SK-N-SH treated with all-trans-retinoic acid at 6 μM for 48 hours (cell line): Measurements from ENCODE around the gene ABCC3.

ENCODE experiments used
- ARNTL ChIP-seq: fragments of 450-650 bp; formaldehyde crosslinking; IDR thresholded peaks from 2 replicates; pipeline ENCODE4 v1.5.0; 2020; ENCODE audit warnings: low read depth, mild to moderate bottlenecking, moderate library complexity, borderline replicate concordance
- CREB5 ChIP-seq: fragments of 250-450 bp; sonication (Bioruptor Pico); IDR thresholded peaks from 2 replicates; pipeline ENCODE4 v1.5.1; 2020; ENCODE audit warnings: low read depth, mild to moderate bottlenecking, moderate library complexity
- CSRNP3 ChIP-seq: fragments of 250-450 bp; sonication (Bioruptor Pico); IDR thresholded peaks from 2 replicates; pipeline ENCODE4 v1.5.1; 2021; ENCODE audit warnings: mild to moderate bottlenecking, moderate library complexity
- ESRRG ChIP-seq: fragments of 250-450 bp; sonication (Bioruptor Pico); IDR thresholded peaks from 2 replicates; pipeline ENCODE4 v1.6.1; 2021; ENCODE audit warnings: mild to moderate bottlenecking
- PATZ1 ChIP-seq: fragments of 250-450 bp; sonication (Bioruptor Pico); IDR thresholded peaks from 2 replicates; pipeline ENCODE4 v1.8.0; 2020; ENCODE audit warnings: mild to moderate bottlenecking, moderate library complexity, borderline replicate concordance
- PPARA ChIP-seq: fragments of 250-450 bp; sonication (Bioruptor Pico); IDR thresholded peaks from 2 replicates; pipeline ENCODE4 v1.5.0; 2020; ENCODE audit warnings: mild to moderate bottlenecking, borderline replicate concordance
- SNAI2 ChIP-seq: fragments of 250-450 bp; sonication (Bioruptor Pico); IDR thresholded peaks from 2 replicates; pipeline ENCODE4 v1.5.0; 2020; ENCODE audit warnings: mild to moderate bottlenecking, moderate library complexity
- TCF4 ChIP-seq: fragments of 250-450 bp; sonication (Bioruptor Pico); IDR thresholded peaks from 2 replicates; pipeline ENCODE4 v1.8.0; 2021; ENCODE audit warnings: mild to moderate bottlenecking, moderate library complexity, borderline replicate concordance
- ZFP3 ChIP-seq: fragments of 250-450 bp; sonication (Bioruptor Pico); IDR thresholded peaks from 2 replicates; pipeline ENCODE4 v1.5.0; 2020; ENCODE audit warnings: mild to moderate bottlenecking, moderate library complexity
- ZNF70 ChIP-seq: fragments of 450-650 bp; formaldehyde crosslinking; IDR thresholded peaks from 2 replicates; pipeline ENCODE4 v1.5.0; 2020; ENCODE audit warnings: mild to moderate bottlenecking, moderate library complexity

- TF ChIP-seq ZFP3 (CRISPR knock-in tag) (no peak), PATZ1 (CRISPR knock-in tag) (no peak), TCF4 (CRISPR knock-in tag) (no peak), ZNF70 (CRISPR knock-in tag) (no peak), CSRNP3 (CRISPR knock-in tag) (no peak), ESRRG (CRISPR knock-in tag) (no peak), ARNTL (CRISPR knock-in tag) (no peak), CREB5 (CRISPR knock-in tag) (no peak), PPARA (CRISPR knock-in tag) (no peak), SNAI2 (CRISPR knock-in tag) (no peak)
Measured at GRCh38 chr17:50697663-50698272, 63.1 kb downstream of the ABCC3 start.
